NCI-H1048 (cell line): ENCODE measurements around the gene SLC25A2.

Source experiments
- DNase-seq: peaks from one replicate; lab custom pipeline; 2025; lab: John Stamatoyannopoulos, UW

Gene SLC25A2

DNA sequence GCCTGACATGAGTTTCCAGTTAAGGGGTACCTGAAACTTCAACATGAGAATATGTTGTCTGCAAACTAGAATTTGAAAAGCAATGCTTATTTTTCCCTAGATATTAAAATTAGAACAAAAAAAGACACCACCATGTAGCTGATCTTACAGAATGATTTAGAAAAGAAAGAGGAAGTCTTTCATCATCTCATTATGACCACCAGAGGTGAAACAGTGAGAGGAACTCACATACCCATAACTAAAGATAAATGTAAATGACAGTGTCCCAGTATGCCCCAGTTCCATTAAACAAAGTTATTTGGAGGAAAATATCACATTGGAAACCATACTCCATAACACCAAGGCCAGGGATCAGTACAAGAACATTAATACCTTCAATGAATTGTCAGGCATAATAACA is 9.9 kb upstream of the SLC25A2 start:
- DNase-seq: no peak

GRCh38 chr5:141306630-141307029 is 2.8 kb upstream of the SLC25A2 start:
- no peak for DNase-seq

- DNase-seq: no peak
Observed at GRCh38 chr5:141298376-141298775, 5.5 kb downstream of the SLC25A2 start.

- no peak for DNase-seq
Observed at GRCh38 chr5:141272906-141273305, 30.9 kb downstream of the SLC25A2 start.

DNA sequence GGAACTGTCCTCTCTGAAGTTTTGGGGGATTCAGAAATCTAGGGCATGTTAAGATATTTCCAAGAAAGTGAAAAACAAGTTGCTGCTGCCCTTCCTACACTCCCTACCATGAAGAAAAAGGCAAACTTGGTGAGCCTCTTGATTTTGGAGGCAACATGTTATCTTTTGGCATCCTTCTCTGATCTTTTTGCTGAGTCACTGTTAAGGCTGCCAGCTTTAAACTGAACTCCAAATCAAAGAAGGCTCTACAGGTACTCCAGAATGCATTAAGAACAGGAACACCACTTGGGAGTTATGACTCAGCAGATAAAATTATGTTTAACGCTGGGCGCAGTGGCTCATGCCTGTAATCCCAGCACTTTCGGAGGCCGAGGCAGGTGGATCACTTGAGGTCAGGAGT is 34.7 kb downstream of the SLC25A2 start:
- DNase-seq: no peak

DNA sequence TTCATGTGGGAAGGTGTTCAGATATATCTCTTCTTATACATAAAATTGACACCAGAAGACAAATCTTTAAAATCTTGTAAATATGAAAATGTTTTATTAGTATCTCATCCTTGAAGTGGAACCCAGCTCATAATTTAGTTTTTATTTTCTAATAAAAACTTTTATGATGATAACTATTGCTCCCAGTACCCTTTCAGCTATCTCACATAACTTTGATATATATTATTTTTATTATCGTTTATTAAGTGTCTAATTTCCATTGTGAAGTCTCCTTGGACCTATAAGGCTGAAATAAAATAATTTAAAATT is 42.7 kb downstream of the SLC25A2 start:
- no peak for DNase-seq

- DNase-seq: no peak
Observed at GRCh38 chr5:141260458-141261237, 43.2 kb downstream of the SLC25A2 start.

DNA sequence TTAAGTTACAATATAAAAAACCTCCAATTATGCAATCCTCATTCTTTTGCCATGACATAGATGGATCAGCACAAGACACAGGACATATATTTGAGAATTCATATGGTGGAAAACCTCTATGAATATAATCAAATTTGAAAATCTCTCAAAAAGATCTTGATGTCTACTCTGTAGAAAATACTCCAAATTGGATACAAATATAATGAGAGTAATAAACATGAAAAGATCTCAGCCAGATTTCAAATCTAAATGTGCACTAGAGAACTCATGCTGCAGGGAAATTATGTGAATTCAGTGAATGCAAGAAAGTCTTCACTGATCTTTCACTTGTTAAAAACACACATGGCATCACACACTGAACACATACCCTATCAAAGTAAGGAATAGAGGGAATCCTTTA is 44.9 kb downstream of the SLC25A2 start:
- no peak for DNase-seq

- DNase-seq: no peak
Observed at GRCh38 chr5:141258464-141258863, 45.4 kb downstream of the SLC25A2 start.
